AG04450 (cell line): ENCODE results near the gene SPRED3. TPM values are rescaled to one million over a fixed set of nuclear protein-coding genes. Genes with fewer than 3 reads are reported as not detected.

Source experiments
- CTCF ChIA-PET: fragments of 300-600, 350-600 bp; formaldehyde crosslinking; extraction: SDS; loops from one replicate; lab custom pipeline; 2022; ENCODE audit warnings: antibody characterized with exemption, inconsistent platforms; lab: Charles Lee
- POLR2A ChIA-PET: fragments of 350-600 bp; formaldehyde crosslinking; extraction: SDS; loops from one replicate; lab custom pipeline; 2021; ENCODE audit warnings: antibody characterized with exemption, inconsistent platforms; lab: Yijun Ruan, JAX
- DNase-seq: peaks from one replicate; pipeline ENCODE4 v3.0.0-alpha.2; 2011; ENCODE audit warnings: low read depth, low spot score
- H3K27ac ChIP-seq: one replicate; pipeline ENCODE4 v1.5.1; 2012; ENCODE audit warnings: low read depth, low read length, control low read depth
- H3K27me3 ChIP-seq: one replicate; pipeline ENCODE4 v1.6.0; 2012; ENCODE audit warnings: low read length; ENCODE audit not compliant: control insufficient read depth, insufficient read depth
- H3K4me3 ChIP-seq: 2 replicates; pipeline ENCODE4 v1.5.1; 2011; ENCODE audit warnings: mild to moderate bottlenecking, low read depth, low read length, control low read depth
- H3K9me3 ChIP-seq: 2 replicates; pipeline ENCODE4 v1.5.1; 2012; ENCODE audit warnings: low read length; ENCODE audit not compliant: control insufficient read depth, insufficient read depth
- CTCF ChIP-seq: IDR thresholded peaks from 2 replicates; pipeline ENCODE4 v1.5.1; 2011; ENCODE audit warnings: low read depth, low read length, control low read depth, inconsistent platforms
- polyA plus RNA-seq: library from polyadenylated mRNA; depleted of rRNA; stranded (reverse); fragments of >200 nt; gene quantifications from 2 replicates; pipeline ENCODE4 v1.2.3, GENCODE V29; 2011; rRNA removed

The SPRED3 gene
- polyA plus RNA-seq, 1 experiment: 2.5 TPM

- Histone ChIP-seq H3K27ac (no peak overlapping the region), H3K9me3 (no peaks in the 10 kb centered on the region), H3K27me3 (no peaks in the 10 kb centered on the region), H3K4me3 (no peak overlapping the region)
- DNase-seq: no peak
- POLR2A ChIA-PET: no interaction called here
- CTCF ChIA-PET: no interaction called here
- TF ChIP-seq CTCF: no peak
Observed at GRCh38 chr19:38443458-38443999, 55.0 kb downstream of the SPRED3 start.

GRCh38 chr19:38444026-38444425, 55.5 kb downstream of the SPRED3 start:
- TF ChIP-seq CTCF: no peak
- Histone ChIP-seq H3K4me3 (no peak overlapping the region), H3K27me3 (no peaks in the 10 kb centered on the region), H3K9me3 (no peaks in the 10 kb centered on the region), H3K27ac (no peak overlapping the region)
- POLR2A ChIA-PET: no interaction called here
- no peak for DNase-seq
- CTCF ChIA-PET: no interaction called here

- ChIA-PET POLR2A (no interaction called here), CTCF (no interaction called here)
- TF ChIP-seq CTCF: no peak
- Histone ChIP-seq H3K27ac (no peak overlapping the region), H3K9me3 (no peaks in the 10 kb centered on the region), H3K4me3 (no peak overlapping the region), H3K27me3 (no peaks in the 10 kb centered on the region)
- no peak for DNase-seq
Observed at GRCh38 chr19:38445362-38445761, 56.9 kb downstream of the SPRED3 start.

GRCh38 chr19:38448225-38448624, 59.7 kb downstream of the SPRED3 start:
- POLR2A ChIA-PET: no interaction called here
- Histone ChIP-seq H3K27me3 (no peaks in the 10 kb centered on the region), H3K9me3 (peaks cover 6% of the 10 kb centered on the region; the same call in 1 of the 2 replicates), H3K4me3 (no peak overlapping the region), H3K27ac (no peak overlapping the region)
- CTCF ChIA-PET: no interaction called here
- DNase-seq: no peak
- no peak for TF ChIP-seq CTCF

Other genes with a start within 250 kb of the SPRED3 start
- 1.4 and 1.6 TPM in 2 replicates for gene DPF1, start 164.5 kb upstream of the SPRED3 start, polyA plus RNA-seq
- gene PPP1R14A, start 132.3 kb upstream of the SPRED3 start, polyA plus RNA-seq: 0.62 and 1.0 TPM in 2 replicates
- 1.3 and 1.8 TPM in 2 replicates for gene SPINT2, start 124.1 kb upstream of the SPRED3 start, polyA plus RNA-seq
- gene C19orf33, start 84.4 kb upstream of the SPRED3 start, polyA plus RNA-seq: 0.38 TPM in 1 of 2 replicates, not detected in the other
- gene YIF1B, start 72.8 kb upstream of the SPRED3 start, polyA plus RNA-seq: 44.9 and 67.1 TPM in 2 replicates
- 2.6 and 2.8 TPM in 2 replicates for gene KCNK6, start 68.9 kb upstream of the SPRED3 start, polyA plus RNA-seq
- 0.10 and 0.30 TPM in 2 replicates for gene CATSPERG, start 52.9 kb upstream of the SPRED3 start, polyA plus RNA-seq
- 287 and 328 TPM in 2 replicates for gene PSMD8, start 14.1 kb upstream of the SPRED3 start, polyA plus RNA-seq
- 0.15 and 0.27 TPM in 2 replicates for gene GGN, start 663 bp upstream of the SPRED3 start, polyA plus RNA-seq
- gene FAM98C, start 14.4 kb downstream of the SPRED3 start, polyA plus RNA-seq: 5.0 and 7.9 TPM in 2 replicates
- not detected in 2 replicates for gene RASGRP4, start 37.5 kb downstream of the SPRED3 start, polyA plus RNA-seq
- not detected in 2 replicates for gene RYR1, start 45.0 kb downstream of the SPRED3 start, polyA plus RNA-seq
- 0.09 and 0.31 TPM in 2 replicates for gene MAP4K1, start 229.3 kb downstream of the SPRED3 start, polyA plus RNA-seq
- 168 and 250 TPM in 2 replicates for gene EIF3K, start 230.5 kb downstream of the SPRED3 start, polyA plus RNA-seq